ENCODE measurements around the gene E2F4. TPM values are rescaled to one million over a fixed set of nuclear protein-coding genes. Genes with fewer than 3 reads are reported as not detected.

E2F4 gene
- total and polyA plus RNA-seq, 10 donors, result 40.8 to 134 (median 68.7) TPM

- H3K36me3 ChIP-seq, result peaks cover 5 to 73% (median 68%) of the 10 kb centered on the region in 6 donors
- 90 to 94% (median 92%) methylated on average over 20 to 32 of the region's 32 CpGs for WGBS, 5 donors
- H3K9me3 ChIP-seq, result no peaks in the 10 kb centered on the region
- peaks cover 12 to 41% (median 27%) of the 10 kb centered on the region in 6 donors for H3K4me1 ChIP-seq
- no peaks in the 10 kb centered on the region for H3K27me3 ChIP-seq (replicated peaks in 1 of 7)
- H3K4me3 ChIP-seq, result no peak overlapping the region
- H3K27ac ChIP-seq, result no peak overlapping the region
- DNase-seq, result no peak
- TF ChIP-seq CTCF (IDR thresholded peaks at IDR 0.05 in 8 of 11, conservative IDR thresholded peaks at IDR 0.05 in 3 of 11) (no peak), POLR2AphosphoS5 (IDR thresholded peaks at IDR 0.05) (peak in 2 of 3 donors; percentile 47 to 75)
- intact Hi-C loops (cut with DNase I; ENCODE audit: low total_unique reads), result no loop called here
Measured at GRCh38 chr16:67229906-67230808, 38.2 kb downstream of the E2F4 start.

GRCh38 chr16:67230809-67231660 is 39.1 kb downstream of the E2F4 start:
- H3K4me3 ChIP-seq, result no peak overlapping the region
- intact Hi-C loops (cut with DNase I; ENCODE audit: low total_unique reads), result no loop called here
- no peak for TF ChIP-seq POLR2A (IDR thresholded peaks at IDR 0.05)
- no peak for TF ChIP-seq POLR2AphosphoS5 (IDR thresholded peaks at IDR 0.05)
- TF ChIP-seq CTCF (IDR thresholded peaks at IDR 0.05 in 8 of 11, conservative IDR thresholded peaks at IDR 0.05 in 3 of 11), result no peak
- no peaks in the 10 kb centered on the region for H3K9me3 ChIP-seq
- peak; percentile 66 for DNase-seq
- 82 to 89% (median 87%) methylated on average over 8 to 12 of the region's 12 CpGs for WGBS, 5 donors
- peaks cover 12 to 38% (median 22%) of the 10 kb centered on the region in 6 donors for H3K4me1 ChIP-seq
- no peaks in the 10 kb centered on the region for H3K27me3 ChIP-seq (replicated peaks in 1 of 7)
- peak overlapping the region in 1 of 8 donors; percentile 22 for H3K27ac ChIP-seq
- peaks cover 5 to 81% (median 77%) of the 10 kb centered on the region in 6 donors for H3K36me3 ChIP-seq

GRCh38 chr16:67233596-67233995 is 41.6 kb downstream of the E2F4 start:
- H3K4me1 ChIP-seq, result peaks cover 0 to 39% (median 9%) of the 10 kb centered on the region in 6 donors
- H3K9me3 ChIP-seq, result no peaks in the 10 kb centered on the region
- WGBS, 5 donors, result 75 to 95% (median 84%) methylated on average over 7 of the region's 7 CpGs
- intact Hi-C loops (cut with DNase I; ENCODE audit: low total_unique reads), result no loop called here
- peaks cover 7 to 100% (median 96%) of the 10 kb centered on the region in 6 donors for H3K36me3 ChIP-seq
- no peak overlapping the region for H3K4me3 ChIP-seq
- DNase-seq, result peak; percentile 51
- no peaks in the 10 kb centered on the region for H3K27me3 ChIP-seq (replicated peaks in 1 of 7)
- no peak overlapping the region for H3K27ac ChIP-seq
- TF ChIP-seq POLR2AphosphoS5 (IDR thresholded peaks at IDR 0.05), result peak in 1 of 3 donors; percentile 30
- no peak for TF ChIP-seq POLR2A (IDR thresholded peaks at IDR 0.05)

GRCh38 chr16:67234180-67234597 is 42.2 kb downstream of the E2F4 start:
- Histone ChIP-seq H3K9me3 (no peaks in the 10 kb centered on the region), H3K27ac (no peak overlapping the region), H3K4me1 (peaks cover 0 to 39% (median 12%) of the 10 kb centered on the region in 6 donors), H3K36me3 (peaks cover 7 to 100% (median 96%) of the 10 kb centered on the region in 6 donors), H3K27me3 (replicated peaks in 1 of 7) (no peaks in the 10 kb centered on the region), H3K4me3 (no peak overlapping the region)
- intact Hi-C loops (cut with DNase I; ENCODE audit: low total_unique reads), result no loop called here
- DNase-seq, result peak; percentile 67
- WGBS, 5 donors, result 92 to 96% (median 94%) methylated on average over 9 to 10 of the region's 10 CpGs
- TF ChIP-seq CTCF (IDR thresholded peaks at IDR 0.05 in 8 of 11, conservative IDR thresholded peaks at IDR 0.05 in 3 of 11) (no peak), POLR2AphosphoS5 (IDR thresholded peaks at IDR 0.05) (peak in 2 of 3 donors; percentile 49 to 62)

Data from spleen (tissue), 11 donors.